Subcutaneous abdominal adipose tissue (tissue), 5 donors: Measurements from ENCODE around the gene IGFBP4.

ENCODE experiments used
- H3K27ac ChIP-seq: one replicate; pipeline ENCODE4 v1.7.0; 2013; ENCODE audit warnings: low read depth, mild to moderate bottlenecking, inconsistent platforms, low read length, moderate library complexity
- H3K27me3 ChIP-seq, 5 donors: one replicate each; pipeline ENCODE4 v1.7.0; 2013; ENCODE audit warnings: low read length in 5 of 5, inconsistent platforms in 1 of 5; ENCODE audit not compliant: control insufficient read depth in 5 of 5, insufficient read depth in 4 of 5
- H3K36me3 ChIP-seq, 5 donors: one replicate each; pipeline ENCODE4 v1.7.0; 2013; ENCODE audit warnings: low read length in 5 of 5; ENCODE audit not compliant: control insufficient read depth in 5 of 5, insufficient read depth in 5 of 5
- H3K4me1 ChIP-seq, 5 donors: one replicate each; pipeline ENCODE4 v1.7.0; 2013; ENCODE audit warnings: low read length in 5 of 5, mild to moderate bottlenecking in 3 of 5, moderate library complexity in 1 of 5; ENCODE audit not compliant: control insufficient read depth in 5 of 5, insufficient read depth in 5 of 5
- H3K4me3 ChIP-seq, 5 donors: one replicate each; pipeline ENCODE4 v1.7.0; 2013; ENCODE audit warnings: low read length in 5 of 5, low read depth in 1 of 5
- H3K9ac ChIP-seq, 5 donors: one replicate each; pipeline ENCODE4 v1.7.0; 2013; ENCODE audit warnings: low read length in 5 of 5, mild to moderate bottlenecking in 4 of 5, moderate library complexity in 3 of 5
- H3K9me3 ChIP-seq, 5 donors: one replicate each; pipeline ENCODE4 v1.7.0; 2013; ENCODE audit warnings: low read length in 5 of 5; ENCODE audit not compliant: control insufficient read depth in 5 of 5
- donor health status: healthy.
- donor health status: healthy.
- donor health status: healthy.
- donor health status: healthy.
- donor health status: healthy.

The IGFBP4 gene

DNA sequence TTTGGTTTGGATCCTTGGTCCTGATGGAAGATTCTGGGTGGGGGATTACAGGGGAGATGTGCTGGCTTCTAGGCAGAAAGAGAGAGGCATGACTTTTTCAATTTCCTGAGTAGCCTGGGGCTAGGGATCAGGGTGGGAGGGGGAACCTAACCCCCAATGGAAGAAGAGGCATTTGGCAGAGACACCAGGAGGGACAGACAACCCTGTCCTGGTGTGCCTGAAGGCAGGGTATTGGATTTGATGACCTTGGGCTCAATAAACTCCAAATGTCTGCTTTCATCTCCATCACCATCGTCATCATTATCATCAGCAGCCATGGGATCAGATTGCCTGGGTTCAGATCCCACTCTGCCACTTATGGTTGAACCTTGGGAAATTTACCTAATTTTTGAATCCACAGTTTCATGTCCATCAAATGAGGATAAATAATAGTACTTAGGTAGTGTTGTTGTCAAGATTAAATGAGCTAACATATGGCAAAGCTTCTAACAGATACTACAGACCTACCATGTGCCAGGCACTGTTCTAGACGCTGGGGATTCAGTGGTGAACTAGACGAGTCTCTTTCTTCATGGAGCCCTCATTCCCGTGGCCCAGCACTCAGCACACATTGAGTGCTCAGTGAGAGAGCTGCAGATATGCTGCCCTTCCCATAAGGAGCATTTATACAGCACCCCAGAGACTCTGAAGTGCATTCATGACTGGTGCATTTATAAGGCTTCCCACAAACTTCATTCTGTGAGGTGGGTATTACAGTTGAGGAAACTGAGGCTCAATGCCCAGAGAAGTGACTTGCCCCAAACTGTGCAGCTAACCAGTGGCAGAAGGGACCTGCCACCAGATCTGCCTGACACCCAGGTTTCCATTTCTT lies 26.8 kb downstream of the IGFBP4 start:
- Histone ChIP-seq H3K4me3 (no peak overlapping the region), H3K27me3 (no peaks in the 10 kb centered on the region), H3K9me3 (no peaks in the 10 kb centered on the region), H3K27ac (no peak overlapping the region), H3K36me3 (no peaks in the 10 kb centered on the region), H3K9ac (no peak overlapping the region), H3K4me1 (no peaks in the 10 kb centered on the region)

DNA sequence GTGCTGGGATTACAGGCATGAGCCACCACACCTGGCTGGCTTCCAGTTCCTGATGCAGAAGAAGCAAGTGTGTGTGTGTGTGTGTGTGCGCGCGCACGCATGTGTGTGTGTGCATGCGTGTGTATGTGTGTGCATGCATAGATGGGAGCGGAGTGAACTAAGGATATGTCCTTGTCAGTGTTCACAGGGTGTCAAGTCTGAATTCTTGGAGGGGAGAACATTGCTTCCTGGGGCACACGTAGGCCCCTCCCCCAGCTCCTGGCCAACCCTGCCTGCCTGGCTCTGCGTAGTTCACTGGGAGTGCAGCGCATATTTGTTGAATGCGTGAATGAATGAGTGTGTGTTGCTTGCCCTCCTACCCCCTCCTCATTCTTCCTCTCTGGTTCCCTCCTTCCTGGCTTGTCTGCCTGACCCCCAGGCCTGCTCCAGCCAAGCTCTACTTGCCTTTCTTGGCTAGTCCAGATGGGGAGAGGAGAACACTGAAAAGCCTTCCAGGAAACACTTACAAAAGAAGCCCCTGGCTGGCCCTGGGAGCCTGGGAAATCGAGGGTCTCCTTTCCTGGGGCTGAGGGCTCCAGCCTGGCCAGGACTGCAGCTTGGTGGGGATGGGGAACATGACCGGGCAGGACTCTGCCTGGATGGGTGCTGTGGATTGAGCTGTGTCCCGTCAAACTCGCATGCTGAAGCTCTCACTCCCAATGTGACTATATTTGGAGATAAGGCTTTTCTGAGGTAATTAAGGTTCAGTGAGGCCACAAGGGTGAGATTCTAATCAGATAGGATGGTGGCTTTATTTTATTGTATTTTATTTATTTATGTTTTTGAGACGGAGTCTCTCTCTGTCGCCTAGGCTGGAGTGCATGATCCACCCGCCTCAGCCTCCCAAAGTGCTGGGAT lies 27.9 kb downstream of the IGFBP4 start:
- peaks cover 0 to 7% (median 6%) of the 10 kb centered on the region in 5 donors for H3K4me1 ChIP-seq
- no peaks in the 10 kb centered on the region for H3K36me3 ChIP-seq
- no peak overlapping the region for H3K9ac ChIP-seq
- H3K4me3 ChIP-seq: no peak overlapping the region
- no peaks in the 10 kb centered on the region for H3K27me3 ChIP-seq
- H3K9me3 ChIP-seq: no peaks in the 10 kb centered on the region
- no peak overlapping the region for H3K27ac ChIP-seq

DNA sequence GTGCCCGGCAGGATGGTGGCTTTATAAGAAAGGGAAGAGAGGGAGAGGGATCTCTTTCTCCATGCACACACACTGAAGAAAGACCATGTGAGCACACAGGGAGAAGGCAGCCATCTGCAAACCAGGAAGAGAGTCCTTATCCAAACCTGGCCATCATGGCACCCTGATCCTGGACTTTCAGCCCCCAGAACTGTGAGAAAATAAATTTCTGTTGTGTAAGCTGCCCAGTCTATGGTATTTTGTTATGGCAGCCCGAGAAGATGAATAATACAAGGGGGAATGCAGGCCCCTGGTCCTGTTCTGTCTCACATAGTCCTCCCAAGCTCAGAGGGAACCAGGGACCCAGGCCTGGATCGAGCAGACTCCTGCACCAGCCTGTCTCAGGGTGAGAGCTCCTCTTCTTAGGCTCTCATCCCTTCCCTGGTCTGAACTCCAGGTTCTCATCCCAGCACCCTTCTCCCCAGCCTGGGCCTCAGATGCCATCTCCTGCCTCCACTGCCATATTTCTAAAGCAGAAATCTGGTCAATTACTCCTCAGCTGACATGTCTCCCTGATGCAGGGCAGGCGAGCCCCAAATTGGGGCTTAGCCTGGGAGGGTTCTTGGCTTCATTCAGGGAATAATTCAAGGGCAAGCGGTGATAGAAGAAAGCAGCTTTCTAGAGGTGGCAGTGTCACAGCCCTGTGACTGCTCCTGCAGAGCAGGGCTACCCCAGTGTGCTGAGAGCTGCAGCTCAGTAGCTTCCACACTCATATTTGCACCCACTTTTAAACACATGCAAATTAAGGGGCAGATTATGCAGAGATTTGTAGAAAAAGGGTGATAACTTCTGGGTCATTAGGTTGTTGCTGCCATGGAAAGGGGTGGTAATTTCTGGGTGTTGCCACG lies 28.8 kb downstream of the IGFBP4 start:
- peaks cover 0 to 10% (median 6%) of the 10 kb centered on the region in 5 donors for H3K4me1 ChIP-seq
- H3K4me3 ChIP-seq: no peak overlapping the region
- H3K9ac ChIP-seq: no peak overlapping the region
- H3K27ac ChIP-seq: no peak overlapping the region
- H3K27me3 ChIP-seq: no peaks in the 10 kb centered on the region
- no peaks in the 10 kb centered on the region for H3K36me3 ChIP-seq
- H3K9me3 ChIP-seq: no peaks in the 10 kb centered on the region

DNA sequence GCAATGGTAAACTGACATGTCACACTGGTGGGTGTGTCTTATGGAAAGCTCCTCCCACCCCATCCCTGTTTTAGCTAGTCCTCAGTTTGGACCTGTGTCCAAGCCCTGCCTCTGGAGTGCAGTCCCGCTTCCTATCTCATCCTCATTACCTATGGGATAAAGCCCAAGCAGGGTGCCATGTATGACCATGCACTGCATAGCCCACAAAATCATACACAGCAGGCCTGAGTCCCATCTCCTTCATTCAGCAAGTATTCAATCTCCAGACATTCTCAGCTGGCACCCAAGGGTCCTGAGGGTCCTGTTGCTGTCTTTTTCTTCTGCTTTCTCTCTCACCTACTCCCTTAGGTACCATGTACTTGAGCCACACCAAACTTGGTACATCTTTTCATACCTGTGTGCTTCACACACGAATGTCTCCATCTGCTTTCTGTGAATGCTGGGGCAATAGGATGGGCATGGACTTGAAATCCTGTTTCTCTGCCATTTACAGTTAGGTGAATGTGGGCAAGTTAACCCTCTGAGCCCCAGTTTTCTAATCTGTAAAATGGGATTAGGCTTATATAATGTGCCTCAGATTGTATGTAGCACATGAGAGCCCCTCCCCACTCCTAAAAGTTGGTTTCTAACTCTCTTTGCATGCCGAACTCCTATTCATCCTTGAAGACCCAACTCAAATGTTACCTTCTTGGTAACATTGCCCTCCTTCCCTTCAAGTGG lies 29.6 kb downstream of the IGFBP4 start:
- H3K4me1 ChIP-seq: peaks cover 0 to 10% (median 6%) of the 10 kb centered on the region in 5 donors
- no peak overlapping the region for H3K27ac ChIP-seq
- no peaks in the 10 kb centered on the region for H3K36me3 ChIP-seq
- H3K27me3 ChIP-seq: no peaks in the 10 kb centered on the region
- no peak overlapping the region for H3K9ac ChIP-seq
- H3K4me3 ChIP-seq: no peak overlapping the region
- no peaks in the 10 kb centered on the region for H3K9me3 ChIP-seq

DNA sequence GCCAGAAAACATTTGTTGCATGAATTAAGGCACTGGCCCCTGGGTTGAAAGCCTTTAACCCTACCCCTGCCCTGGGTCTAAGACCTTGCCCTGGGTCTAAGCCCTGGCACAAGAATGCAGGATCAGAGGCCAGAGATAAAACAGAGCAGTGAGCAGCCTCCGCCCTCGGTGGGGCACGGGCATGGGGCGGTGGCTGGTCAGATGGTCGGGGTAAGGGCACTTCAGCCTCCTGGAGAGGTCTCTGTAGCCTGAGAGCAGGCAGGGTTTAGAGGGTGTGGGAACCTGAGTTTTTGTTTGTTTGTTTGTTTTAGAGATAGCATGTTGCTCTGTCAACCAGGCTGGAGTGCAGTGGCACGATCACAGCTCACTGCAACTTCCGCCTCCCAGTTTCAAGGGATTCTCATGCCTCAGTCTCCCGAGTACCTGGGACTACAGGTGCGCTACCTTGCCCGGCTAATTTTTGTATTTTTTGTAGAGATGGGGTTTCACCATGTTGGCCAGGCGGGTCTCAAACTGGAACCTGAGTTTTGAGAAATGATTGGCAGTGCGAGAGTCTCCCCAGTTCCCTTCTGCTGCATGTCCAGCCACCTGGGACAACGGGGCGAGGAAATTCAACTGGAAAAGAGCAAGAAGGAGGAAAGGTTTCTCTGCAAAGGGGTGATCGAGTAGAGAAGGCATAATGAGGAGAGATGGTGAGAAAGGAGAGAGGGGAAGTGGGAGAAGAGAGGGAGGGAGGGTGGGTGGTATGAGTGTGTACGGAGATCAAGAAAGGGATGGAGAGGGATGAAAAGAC lies 30.5 kb downstream of the IGFBP4 start:
- no peaks in the 10 kb centered on the region for H3K9me3 ChIP-seq
- H3K27me3 ChIP-seq: no peaks in the 10 kb centered on the region
- no peak overlapping the region for H3K9ac ChIP-seq
- H3K36me3 ChIP-seq: no peaks in the 10 kb centered on the region
- peaks cover 0 to 10% (median 6%) of the 10 kb centered on the region in 5 donors for H3K4me1 ChIP-seq
- no peak overlapping the region for H3K4me3 ChIP-seq
- no peak overlapping the region for H3K27ac ChIP-seq

DNA sequence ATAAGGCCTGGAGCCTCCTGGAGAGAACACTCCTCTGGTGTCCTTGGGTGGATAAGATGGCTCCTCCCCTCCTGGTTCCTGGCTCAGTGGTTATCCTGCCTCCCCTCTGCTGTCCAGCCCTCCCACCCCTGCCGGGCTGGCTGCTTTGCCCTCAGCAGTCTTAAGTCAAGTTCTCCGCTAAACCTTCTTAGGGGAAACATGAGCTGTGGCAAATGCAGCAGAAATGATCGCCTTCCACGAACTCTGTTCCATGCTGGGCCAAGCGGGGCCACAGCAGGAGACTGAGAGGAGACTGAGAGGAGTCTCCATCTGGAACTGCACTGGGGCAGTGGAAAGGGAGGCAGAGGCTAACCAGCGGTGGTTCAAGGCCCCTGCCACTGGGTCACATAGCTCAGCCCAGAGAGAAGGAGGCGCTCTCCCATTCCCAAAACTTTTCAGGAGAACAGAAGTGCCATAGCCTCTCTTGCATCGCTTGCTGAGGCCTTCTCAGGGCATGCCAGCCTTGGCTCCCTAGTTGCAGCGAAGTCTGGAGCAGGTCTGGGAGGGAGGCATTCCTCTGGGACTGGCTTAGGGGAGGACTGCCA lies 31.3 kb downstream of the IGFBP4 start:
- Histone ChIP-seq H3K4me3 (no peak overlapping the region), H3K4me1 (peaks cover 0 to 10% (median 7%) of the 10 kb centered on the region in 5 donors), H3K27ac (no peak overlapping the region), H3K36me3 (no peaks in the 10 kb centered on the region), H3K9me3 (no peaks in the 10 kb centered on the region), H3K9ac (no peak overlapping the region), H3K27me3 (peaks cover 0 to under 1% (median 0%) of the 10 kb centered on the region in 5 donors)

DNA sequence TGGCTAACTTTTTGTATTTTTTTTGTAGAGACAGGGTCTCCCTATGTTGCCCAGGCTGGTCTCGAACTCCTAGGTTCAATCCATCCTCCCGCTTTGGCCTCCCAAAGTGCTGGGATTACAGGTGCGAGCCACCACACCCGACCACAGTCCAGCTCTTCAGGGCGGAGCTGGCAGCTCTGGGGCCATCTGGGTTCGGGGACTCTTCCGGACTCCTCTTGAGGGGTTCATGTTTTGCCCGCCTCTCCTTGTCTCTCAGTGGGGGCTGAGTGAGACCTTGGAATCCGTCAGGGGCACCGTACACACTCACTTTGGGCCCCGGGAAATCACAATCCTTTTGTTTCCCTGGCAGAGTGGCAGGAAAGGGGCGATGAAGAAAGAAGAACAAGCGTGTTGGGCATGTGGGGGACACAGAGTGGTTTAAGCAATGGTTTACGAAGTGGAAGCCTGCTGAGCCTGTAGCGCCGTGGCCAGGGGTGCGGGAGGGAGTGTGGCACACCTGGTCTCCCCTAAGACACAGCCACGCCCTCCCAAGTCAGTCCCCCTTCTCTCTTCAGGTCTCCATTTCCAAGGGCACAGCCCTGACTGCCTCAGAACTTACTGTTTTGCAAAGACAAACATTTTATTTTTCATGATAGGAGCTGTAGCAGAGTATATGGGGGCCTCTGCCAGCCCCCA lies 32.1 kb downstream of the IGFBP4 start:
- Histone ChIP-seq H3K4me3 (no peak overlapping the region), H3K27me3 (peaks cover 0 to 2% (median 0%) of the 10 kb centered on the region in 5 donors), H3K9ac (no peak overlapping the region), H3K27ac (no peak overlapping the region), H3K9me3 (no peaks in the 10 kb centered on the region), H3K36me3 (no peaks in the 10 kb centered on the region), H3K4me1 (peaks cover 0 to 16% (median 12%) of the 10 kb centered on the region in 5 donors)

DNA sequence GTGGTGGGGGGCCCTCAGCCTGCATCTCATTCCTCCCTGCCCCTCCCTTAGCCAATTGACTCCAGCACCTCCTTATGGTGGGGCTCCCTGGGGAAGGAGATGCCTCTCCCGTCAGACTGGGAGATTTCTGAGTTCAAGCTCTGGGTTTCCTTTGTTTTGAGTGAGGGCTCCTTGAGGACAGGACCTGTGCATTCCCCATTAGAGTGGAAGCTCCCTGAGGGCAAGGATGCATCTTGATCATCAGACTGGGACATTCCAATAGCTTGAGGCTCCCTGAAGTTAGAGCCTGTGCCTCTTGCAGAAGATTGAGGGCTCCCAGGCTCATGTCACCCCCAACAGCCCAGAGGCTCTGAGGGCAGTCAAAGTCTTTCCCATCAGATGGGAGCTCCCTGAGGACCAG lies 34.5 kb downstream of the IGFBP4 start:
- H3K9me3 ChIP-seq: no peaks in the 10 kb centered on the region
- H3K9ac ChIP-seq: no peak overlapping the region
- peaks cover 0 to 2% (median 0%) of the 10 kb centered on the region in 5 donors for H3K27me3 ChIP-seq
- H3K4me1 ChIP-seq: peaks cover 0 to 24% (median 17%) of the 10 kb centered on the region in 5 donors
- no peak overlapping the region for H3K4me3 ChIP-seq
- no peak overlapping the region for H3K27ac ChIP-seq
- no peaks in the 10 kb centered on the region for H3K36me3 ChIP-seq
